GM19025 (cell line): Measurements from ENCODE around the gene PRR4.

Source experiments
- ATAC-seq: cut with Tn5 transposase; IDR thresholded peaks from one replicate; pipeline ENCODE4 v1.9.1; 2021; ENCODE audit warnings: mild to moderate bottlenecking, low read depth, moderate library complexity; ENCODE audit not compliant: unreplicated experiment

The PRR4 gene, protein sequence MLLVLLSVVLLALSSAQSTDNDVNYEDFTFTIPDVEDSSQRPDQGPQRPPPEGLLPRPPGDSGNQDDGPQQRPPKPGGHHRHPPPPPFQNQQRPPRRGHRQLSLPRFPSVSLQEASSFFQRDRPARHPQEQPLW

DNA sequence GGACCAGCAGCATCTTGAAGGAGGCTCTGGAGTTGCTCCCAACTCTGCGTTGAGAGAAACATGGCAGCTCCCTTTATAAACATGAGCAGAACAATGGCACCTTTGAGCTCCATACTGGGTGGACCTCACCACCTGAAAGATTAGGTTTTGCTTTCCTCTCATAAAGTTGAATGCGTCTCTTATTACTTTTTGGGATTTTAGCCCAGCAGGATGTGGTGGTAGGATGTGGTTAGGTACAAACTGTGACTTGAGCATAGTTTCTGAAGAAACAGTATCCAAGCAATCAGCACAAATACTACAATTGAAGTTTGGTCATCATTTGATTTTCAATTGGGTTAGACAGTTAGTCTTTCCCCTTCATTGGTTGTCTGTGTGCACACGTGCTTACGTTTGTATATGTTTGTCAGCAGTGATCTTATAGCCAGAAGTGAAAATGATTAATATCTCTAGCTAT is at the start of gene PRR4:
Gene PRR4, minus strand, starts transcription at position 51 of the 454 bp plus-strand sequence. Its CDS starts 38 bp downstream, at position 13.
- ATAC-seq = no peak

DNA sequence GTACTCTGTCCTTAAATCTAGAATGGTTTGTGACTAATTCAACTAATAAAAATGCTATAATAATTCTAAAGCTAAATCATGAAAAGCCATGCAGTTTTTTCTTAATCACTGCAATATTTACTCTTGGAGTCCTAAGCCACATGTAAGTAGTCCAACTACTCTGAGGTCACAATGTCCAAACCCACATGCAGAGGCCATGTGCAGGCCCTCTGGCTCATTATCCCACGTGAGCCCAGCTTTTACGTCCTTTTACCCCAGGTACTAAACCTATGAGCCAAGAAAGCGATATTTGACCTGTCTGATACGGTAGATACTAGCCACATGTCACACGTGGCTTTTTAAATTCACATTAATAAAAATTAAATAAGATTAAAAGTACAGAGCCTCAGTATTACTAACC is 47.6 kb upstream of the PRR4 start:
- ATAC-seq = no peak

GRCh38 chr12:10891937-10892336 is 42.7 kb upstream of the PRR4 start:
- ATAC-seq = no peak

- ATAC-seq = no peak
These were observed 40.0 kb upstream of the PRR4 start for GRCh38 chr12:10889226-10889625.

GRCh38 chr12:10884086-10884725 is 34.9 kb upstream of the PRR4 start, which contains the start of gene PRH1:
PRH1 (minus strand) TSS chr12:10884255; CDS start chr12:10884217, 38 bp downstream.
- no peak for ATAC-seq

DNA sequence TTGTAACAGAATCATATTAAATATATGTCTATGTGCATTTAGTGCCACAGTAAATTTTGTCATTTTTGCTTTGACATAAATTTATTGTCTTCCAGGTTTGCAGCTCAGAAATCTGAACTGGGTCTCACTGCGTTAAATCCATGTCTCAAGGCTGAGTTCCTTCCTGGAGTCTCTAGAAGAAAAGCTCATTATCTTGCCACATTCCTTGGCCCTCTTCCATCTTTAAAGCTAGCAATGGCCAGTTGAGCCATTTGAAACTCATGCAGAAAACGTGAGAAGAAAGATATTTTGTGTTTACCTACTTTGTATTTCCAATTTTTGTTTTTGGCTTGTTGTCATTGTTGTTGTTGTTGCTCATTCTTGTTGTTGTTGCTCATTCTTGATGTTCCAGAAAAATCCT is 24.1 kb upstream of the PRR4 start:
- ATAC-seq = no peak

DNA sequence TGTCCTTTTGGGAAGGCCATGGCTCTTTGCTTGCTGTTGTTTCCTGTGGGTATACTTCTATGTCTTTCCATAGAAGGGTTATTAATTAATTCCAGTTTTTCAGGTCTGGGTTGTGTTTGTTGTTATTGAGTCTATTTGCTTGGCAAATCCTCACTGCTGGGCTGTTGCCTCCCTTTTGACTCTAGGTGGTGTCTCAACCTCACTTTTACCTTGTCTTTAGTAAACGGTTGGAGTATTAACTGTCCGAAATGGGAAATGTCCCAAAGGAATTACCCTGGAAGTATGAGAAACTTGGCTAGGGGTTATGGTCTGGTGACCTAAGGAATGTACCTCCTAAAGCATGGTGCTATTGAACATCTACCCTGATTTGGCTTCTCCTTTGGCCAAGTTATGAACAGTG is 18.1 kb upstream of the PRR4 start:
- ATAC-seq = no peak

DNA sequence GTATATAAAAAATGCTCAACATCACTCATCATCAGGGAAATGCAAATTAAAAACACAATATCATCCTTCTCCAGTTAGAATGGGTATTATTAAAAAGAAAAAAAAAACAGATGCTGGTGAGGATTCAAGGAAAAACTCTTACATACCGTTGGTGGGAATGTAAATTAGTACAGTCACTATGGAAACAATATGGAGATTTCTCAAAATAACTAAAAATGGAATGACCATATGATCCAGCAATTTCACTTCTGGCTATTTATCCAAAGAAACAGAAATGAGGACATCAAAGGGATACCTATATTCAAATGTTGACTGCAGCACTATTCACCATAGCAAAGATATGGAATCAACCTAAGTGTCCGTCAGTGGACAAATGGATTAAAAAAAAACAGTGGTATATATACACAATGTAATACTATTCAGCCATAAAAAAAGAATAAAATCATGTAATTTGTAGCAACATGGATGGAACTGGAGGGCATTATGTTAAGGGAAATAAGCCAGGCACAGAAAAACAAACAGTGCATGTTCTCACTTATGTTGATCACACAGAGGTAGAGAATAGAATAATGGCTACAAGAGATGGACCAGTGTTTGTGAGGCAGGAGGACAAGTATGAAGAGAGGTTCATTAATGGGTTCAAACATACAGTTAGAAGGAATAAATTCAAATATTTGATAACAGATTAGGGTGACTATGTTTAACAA is 14.4 kb upstream of the PRR4 start:
- no peak for ATAC-seq

- ATAC-seq = no peak
These were observed 12.1 kb upstream of the PRR4 start for GRCh38 chr12:10861366-10861765.

GRCh38 chr12:10855807-10856206 is 6.5 kb upstream of the PRR4 start:
- ATAC-seq = no peak

- ATAC-seq = no peak
These were observed 4.5 kb upstream of the PRR4 start for GRCh38 chr12:10853776-10854175.

DNA sequence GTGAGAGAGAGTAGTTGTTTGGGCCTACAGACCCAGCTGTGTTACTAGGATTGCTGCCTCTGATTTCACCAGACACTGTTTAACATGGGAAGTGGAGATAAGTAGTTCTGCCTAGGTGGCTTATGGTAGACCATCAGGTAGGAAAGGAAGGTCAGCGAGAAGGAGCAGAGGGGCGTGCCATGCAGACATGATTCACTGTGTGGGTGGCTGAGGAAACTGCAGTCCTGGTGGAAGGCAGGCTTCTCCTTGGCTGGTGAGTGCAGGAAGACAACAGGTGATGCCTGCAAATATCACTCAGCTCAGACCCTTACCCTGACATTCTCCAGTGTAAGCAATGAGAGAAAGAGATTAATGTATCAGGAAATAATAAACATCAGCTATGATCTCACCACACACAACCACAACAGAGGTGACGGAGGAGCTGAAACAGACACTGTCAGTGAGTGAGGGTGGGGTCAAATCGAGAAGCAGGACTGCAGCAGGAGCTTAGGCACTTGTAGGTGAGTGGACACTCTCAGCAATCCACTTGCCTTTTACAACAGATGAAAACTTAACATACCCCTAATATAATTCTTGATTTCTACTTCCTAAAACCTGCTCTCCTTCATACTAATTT is 2.1 kb upstream of the PRR4 start:
- ATAC-seq = no peak

GRCh38 chr12:10847744-10848143 is 1.5 kb downstream of the PRR4 start:
- no peak for ATAC-seq

GRCh38 chr12:10842862-10843261 is 6.4 kb downstream of the PRR4 start:
- no peak for ATAC-seq

DNA sequence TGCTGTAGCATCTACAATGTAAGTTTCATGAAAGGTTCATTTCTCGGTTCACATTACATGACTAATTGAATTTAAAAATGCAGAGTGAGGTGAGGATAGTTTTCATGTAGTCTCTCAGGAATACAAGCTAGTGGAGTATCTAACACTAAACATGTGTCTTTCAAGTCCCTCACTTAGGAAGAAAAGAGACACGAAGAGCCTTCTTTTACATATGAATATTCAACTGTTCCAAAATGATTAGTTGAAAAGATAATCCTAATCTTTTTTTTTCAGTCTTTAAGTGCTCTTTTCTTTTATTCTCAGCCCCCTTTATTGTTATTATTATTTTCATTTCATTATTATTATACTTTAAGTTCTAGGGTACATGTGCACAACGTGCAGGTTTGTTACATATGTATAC is 10.8 kb downstream of the PRR4 start:
- no peak for ATAC-seq

GRCh38 chr12:10829994-10830393 is 19.3 kb downstream of the PRR4 start:
- no peak for ATAC-seq

GRCh38 chr12:10826258-10826657 is 23.0 kb downstream of the PRR4 start, which contains the start of gene TAS2R10:
TAS2R10 (minus strand) TSS chr12:10826358; CDS start chr12:10826269, 89 bp downstream.
- no peak for ATAC-seq

GRCh38 chr12:10824957-10825356 is 24.3 kb downstream of the PRR4 start:
- no peak for ATAC-seq

- no peak for ATAC-seq
These were observed 37.3 kb downstream of the PRR4 start for GRCh38 chr12:10811883-10812536.

- ATAC-seq = no peak
These were observed 39.2 kb downstream of the PRR4 start, which contains the start of gene TAS2R9 for GRCh38 chr12:10810068-10810467. TAS2R9 (minus strand) TSS chr12:10810168; CDS start chr12:10810075, 93 bp downstream.

DNA sequence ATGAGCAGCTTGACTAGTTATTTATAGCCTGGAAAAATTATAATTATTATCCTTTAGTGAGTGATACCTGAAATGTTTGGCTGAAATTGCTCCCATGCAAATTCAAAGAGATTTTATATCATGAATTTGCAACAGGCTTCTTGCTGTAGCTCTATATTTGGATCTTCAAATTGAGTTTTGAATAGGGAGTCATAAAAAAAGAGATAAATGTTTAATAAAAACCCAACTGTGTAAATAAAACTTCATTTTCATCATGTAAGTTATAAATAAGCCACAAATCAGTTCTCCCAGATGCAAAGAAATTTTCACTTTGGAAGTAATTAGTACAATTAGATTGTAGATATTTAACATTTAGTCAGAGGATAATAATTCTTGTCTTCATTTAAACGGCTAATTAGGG is 42.1 kb downstream of the PRR4 start, which contains the start of gene TAS2R8:
Gene TAS2R8, minus strand, starts transcription at position 101 of the 400 bp plus-strand sequence. CDS start 306 bp downstream, outside the sequence.
- no peak for ATAC-seq
